Measurements from ENCODE around the gene CAMTA1. TPM values are rescaled to one million over a fixed set of nuclear protein-coding genes. Genes with fewer than 3 reads are reported as not detected.

Gene CAMTA1
- polyA plus RNA-seq, 1 of the 3 experiments (the other 2 are of a cell fraction): 63.1 TPM

GRCh38 chr1:7710859-7711258 is 925.6 kb downstream of the CAMTA1 start:
- Histone ChIP-seq H3K79me2 (ENCODE audit: insufficient read depth) (no peaks in the 10 kb centered on the region), H3K9me3 (no peaks in the 10 kb centered on the region), H3F3A (replicated peaks; ENCODE audit: insufficient read depth) (peaks cover 4% of the 10 kb centered on the region), H3K36me3 (replicated peaks in 1 of 2; ENCODE audit: control insufficient read depth in 1 of 2, insufficient read depth in 2 of 2, low read length in 1 of 2) (no peaks in the 10 kb centered on the region), H3K4me2 (no peak overlapping the region), H3K27me3 (ENCODE audit: insufficient read depth) (peaks cover 2% of the 10 kb centered on the region; the same call in 1 of the 2 replicates), H3K27ac (ENCODE audit: low read depth in 2 of 2, low read length in 1 of 2) (no peak overlapping the region), H4K20me1 (ENCODE audit: insufficient read depth) (no peaks in the 10 kb centered on the region), H2AFZ (ENCODE audit: low read depth) (no peak overlapping the region), H3K4me1 (ENCODE audit: control insufficient read depth in 1 of 2, insufficient read depth in 2 of 2, low read depth in 1 of 2, low read length in 1 of 2) (no peaks in the 10 kb centered on the region; a peak in 1 of 4 replicates), H3K4me3 (ENCODE audit: low read depth in 2 of 2, low read length in 1 of 2) (no peak overlapping the region), H3K9ac (no peak overlapping the region), H3K9me2 (no peaks in the 10 kb centered on the region)
- ChIA-PET POLR2A (interaction anchor here (0.8 to 3.2 kb wide), 2 partner anchors 30 to 42 kb away, joined by 4 to 12 read pairs; no protein-coding TSS in a partner anchor), CTCF (interaction anchor here (3.2 kb wide), 2 partner anchors 42 to 43 kb away, joined by 19 to 25 read pairs; no protein-coding TSS in a partner anchor)
- no peak for TF ChIP-seq RCOR1 (IDR thresholded peaks at IDR 0.05; ENCODE audit: low read length)
- DNase-seq: no peak
- WGBS (ENCODE audit: low lambda C conversion rate): 83% methylated on average over 3 of the region's 3 CpGs

GRCh38 chr1:7712731-7713323 is 927.6 kb downstream of the CAMTA1 start:
- Histone ChIP-seq H3F3A (replicated peaks; ENCODE audit: insufficient read depth) (no peaks in the 10 kb centered on the region), H4K20me1 (ENCODE audit: insufficient read depth) (no peaks in the 10 kb centered on the region), H3K9me2 (no peaks in the 10 kb centered on the region), H3K79me2 (ENCODE audit: insufficient read depth) (no peaks in the 10 kb centered on the region), H3K4me1 (ENCODE audit: control insufficient read depth in 1 of 2, insufficient read depth in 2 of 2, low read depth in 1 of 2, low read length in 1 of 2) (peaks cover 0 to 3% of the 10 kb centered on the region in 2 experiments; a peak in 1 of 4 replicates), H3K4me2 (no peak overlapping the region), H3K27me3 (ENCODE audit: insufficient read depth) (no peaks in the 10 kb centered on the region), H2AFZ (ENCODE audit: low read depth) (no peak overlapping the region), H3K36me3 (replicated peaks in 1 of 2; ENCODE audit: control insufficient read depth in 1 of 2, insufficient read depth in 2 of 2, low read length in 1 of 2) (no peaks in the 10 kb centered on the region), H3K9me3 (no peaks in the 10 kb centered on the region), H3K27ac (ENCODE audit: low read depth in 2 of 2, low read length in 1 of 2) (no peak overlapping the region), H3K9ac (no peak overlapping the region), H3K4me3 (ENCODE audit: low read depth in 2 of 2, low read length in 1 of 2) (no peak overlapping the region)
- ChIA-PET POLR2A (interaction anchor here (1.2 kb wide), 1 partner anchor 8 kb away, joined by 3 read pairs; no protein-coding TSS in a partner anchor), CTCF (interaction anchor here (1.7 kb wide), 1 partner anchor 40 kb away, joined by 5 read pairs; no protein-coding TSS in a partner anchor)
- WGBS (ENCODE audit: low lambda C conversion rate): 71% methylated on average over 8 of the region's 8 CpGs
- TF ChIP-seq RAD21 (IDR thresholded peaks at IDR 0.05; ENCODE audit: low read length) (no peak), ELF1 (IDR thresholded peaks at IDR 0.05) (no peak), FOXM1 (IDR thresholded peaks at IDR 0.05; ENCODE audit: low read depth) (no peak), JUND (IDR thresholded peaks at IDR 0.05) (no peak), CHD2 (IDR thresholded peaks at IDR 0.05; ENCODE audit: low read length, partially characterized antibody) (no peak)
- no peak for DNase-seq

GRCh38 chr1:7716506-7716905 is 931.3 kb downstream of the CAMTA1 start:
- ChIA-PET POLR2A (interaction anchor here (1.4 kb wide), 1 partner anchor 48 kb away, joined by 4 read pairs; no protein-coding TSS in a partner anchor), CTCF (interaction anchor here (1.3 to 4.5 kb wide), 3 partner anchors 32 to 48 kb away, joined by 4 to 31 read pairs (median 8); no protein-coding TSS in a partner anchor)

More at GRCh38 chr1:7716506-7716905, 931.3 kb downstream of the CAMTA1 start:
- no peaks in the 10 kb centered on the region for H3K36me3 ChIP-seq (replicated peaks in 1 of 2; ENCODE audit: control insufficient read depth in 1 of 2, insufficient read depth in 2 of 2, low read length in 1 of 2)
- peaks cover 0 to 8% of the 10 kb centered on the region in 2 experiments; a peak in 1 of 4 replicates for H3K4me1 ChIP-seq (ENCODE audit: control insufficient read depth in 1 of 2, insufficient read depth in 2 of 2, low read depth in 1 of 2, low read length in 1 of 2)
- H3K79me2 ChIP-seq (ENCODE audit: insufficient read depth): no peaks in the 10 kb centered on the region
- no peaks in the 10 kb centered on the region for H3K9me2 ChIP-seq
- no peaks in the 10 kb centered on the region for H4K20me1 ChIP-seq (ENCODE audit: insufficient read depth)
- no peak for TF ChIP-seq SIN3A (IDR thresholded peaks at IDR 0.05; ENCODE audit: borderline replicate concordance, low read depth, low read length)
- no peak for TF ChIP-seq RXRA (IDR thresholded peaks at IDR 0.05; ENCODE audit: borderline replicate concordance, low read depth)
- WGBS (ENCODE audit: low lambda C conversion rate): 72% methylated on average over 4 of the region's 4 CpGs
- H2AFZ ChIP-seq (ENCODE audit: low read depth): no peak overlapping the region
- no peaks in the 10 kb centered on the region for H3F3A ChIP-seq (replicated peaks; ENCODE audit: insufficient read depth)
- no peaks in the 10 kb centered on the region for H3K27me3 ChIP-seq (ENCODE audit: insufficient read depth)
- H3K9me3 ChIP-seq: no peaks in the 10 kb centered on the region
- H3K27ac ChIP-seq (ENCODE audit: low read depth in 2 of 2, low read length in 1 of 2): no peak overlapping the region
- DNase-seq: no peak
- H3K9ac ChIP-seq: no peak overlapping the region
- H3K4me3 ChIP-seq (ENCODE audit: low read depth in 2 of 2, low read length in 1 of 2): no peak overlapping the region
- H3K4me2 ChIP-seq: no peak overlapping the region
